Measurements from ENCODE around the gene THEMIS2. TPM values are rescaled to one million over a fixed set of nuclear protein-coding genes. Genes with fewer than 3 reads are reported as not detected.
"Not testable (repeated sequence)": the region's sequence is repeated elsewhere in the genome, so short reads cannot be mapped to it uniquely, and the experiment has no call there.

Gene THEMIS2
- total RNA-seq, 8 experiments from 2014 or later = 0.66 to 3.2 (median 1.6) TPM

- H3K4me1 ChIP-seq (replicated peaks in 1 of 2) = peaks cover 0 to 4% of the 10 kb centered on the region in 2 donors
- WGBS, 10 experiments = 37 to 86% (median 62%) methylated on average over 2 to 5 of the region's 12 CpGs; no CpG with 5 or more reads in 4 of the 10 experiments
- no peak overlapping the region for H3K4me3 ChIP-seq
- in situ Hi-C loops (cut with MboI; ENCODE audit: low pct_unique_long_range_greater_than_20kb in 2 of 9, low sequenced_read_pairs in 9 of 9, unreplicated experiment in 9 of 9) = loop anchor here in 1 of 9 experiments (25.0 kb wide), 1 partner anchor 106 kb away; the partner anchor contains the start of gene XKR8
- no peak for ATAC-seq (replicated peaks in 6 of 8)
- no peak overlapping the region for H3K27ac ChIP-seq
These were observed 15.6 kb upstream of the THEMIS2 start for GRCh38 chr1:27856561-27857343.

DNA sequence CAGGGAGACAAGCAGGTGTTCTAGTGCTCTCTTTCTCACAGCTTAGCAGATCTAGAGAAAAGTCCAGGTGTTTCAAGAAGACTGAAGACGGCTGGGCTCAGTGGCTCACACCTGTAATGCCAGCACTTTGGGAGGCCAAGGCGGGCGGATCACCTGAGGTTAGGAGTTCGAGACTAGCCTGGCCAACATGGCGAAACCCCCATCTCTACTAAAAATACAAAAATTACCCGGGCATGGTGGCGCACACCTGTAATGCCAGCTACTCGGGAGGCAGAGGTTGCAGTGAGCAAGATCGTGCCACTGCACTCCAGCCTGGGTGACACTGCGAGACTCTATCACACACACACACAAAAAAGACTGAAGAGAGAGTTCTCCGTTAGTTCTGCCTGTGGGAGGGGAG lies 14.8 kb upstream of the THEMIS2 start:
- ATAC-seq (replicated peaks in 6 of 8); H3K4me3 ChIP-seq; H3K4me1 ChIP-seq (replicated peaks in 1 of 2); H3K27ac ChIP-seq: not testable (repeated sequence)
- 45 to 96% (median 80%) methylated on average over 2 to 8 of the region's 11 CpGs; no CpG with 5 or more reads in 5 of the 10 experiments for WGBS, 10 experiments
- in situ Hi-C loops (cut with MboI; ENCODE audit: low pct_unique_long_range_greater_than_20kb in 2 of 9, low sequenced_read_pairs in 9 of 9, unreplicated experiment in 9 of 9) = loop anchor here in 1 of 9 experiments (25.0 kb wide), 1 partner anchor 105 kb away; the partner anchor contains the start of gene XKR8

DNA sequence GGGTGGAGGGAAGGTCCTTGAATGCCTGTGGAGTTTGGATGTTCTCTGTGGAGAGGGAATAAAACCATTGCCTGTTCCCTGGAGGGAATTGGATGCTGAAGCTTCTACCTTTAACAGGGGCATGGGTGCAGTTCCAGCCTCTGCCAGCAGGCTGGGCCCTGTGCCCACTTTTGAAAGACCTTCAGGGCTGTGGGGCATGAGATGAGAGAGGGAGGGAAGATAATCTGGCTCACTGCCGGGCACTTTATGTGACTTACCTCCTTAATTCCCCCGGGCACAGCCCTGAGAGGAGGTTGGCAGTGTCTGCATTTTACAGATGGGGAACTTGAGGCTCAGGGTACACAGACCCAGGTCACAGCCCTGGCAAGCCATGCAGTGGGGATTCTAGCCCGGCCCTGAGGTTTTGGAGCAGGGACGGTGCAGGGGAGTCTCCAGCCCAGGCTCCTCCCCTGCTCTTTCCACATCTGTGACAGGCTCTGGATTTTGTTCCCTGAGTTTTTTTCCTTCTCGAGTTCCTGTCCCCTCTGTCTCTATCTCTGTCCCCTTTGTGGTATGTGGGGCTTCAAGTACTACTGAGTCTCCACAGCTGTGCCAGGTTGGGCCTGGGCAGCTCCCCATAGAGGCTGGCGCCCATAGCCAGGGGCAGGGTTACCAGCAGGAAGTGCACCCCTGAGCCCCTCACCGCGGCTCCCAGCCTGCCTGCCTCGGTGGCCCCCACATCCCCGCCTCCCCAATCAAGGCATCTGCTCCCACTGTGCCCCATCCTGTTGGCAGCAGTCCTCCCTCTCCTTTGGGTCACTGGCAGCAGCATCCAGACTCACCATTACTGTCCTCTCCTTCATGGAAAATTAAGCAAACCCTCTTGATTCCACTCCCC lies 14.0 kb upstream of the THEMIS2 start:
- no peak overlapping the region for H3K27ac ChIP-seq
- no peak overlapping the region for H3K4me3 ChIP-seq
- peaks cover under 1 to 4% of the 10 kb centered on the region in 2 donors for H3K4me1 ChIP-seq (replicated peaks in 1 of 2)
- ATAC-seq (replicated peaks in 6 of 8) = peak; percentile 61 to 97 (median 88)
- WGBS, 10 experiments = 40 to 86% (median 52%) methylated on average over 1 to 9 of the region's 10 CpGs; no CpG with 5 or more reads in 6 of the 10 experiments
- in situ Hi-C loops (cut with MboI; ENCODE audit: low pct_unique_long_range_greater_than_20kb in 2 of 9, low sequenced_read_pairs in 9 of 9, unreplicated experiment in 9 of 9) = loop anchor here in 1 of 9 experiments (25.0 kb wide), 1 partner anchor 104 kb away; the partner anchor contains the start of gene XKR8

- WGBS, 10 experiments = 61 to 89% (median 76%) methylated on average over 2 to 9 of the region's 14 CpGs; no CpG with 5 or more reads in 3 of the 10 experiments
- in situ Hi-C loops (cut with MboI; ENCODE audit: low pct_unique_long_range_greater_than_20kb in 2 of 9, low sequenced_read_pairs in 9 of 9, unreplicated experiment in 9 of 9) = loop anchor here in 1 of 9 experiments (25.0 kb wide), 1 partner anchor 103 kb away; the partner anchor contains the start of gene XKR8
- H3K4me1 ChIP-seq (replicated peaks in 1 of 2) = peaks cover 2 to 4% of the 10 kb centered on the region in 2 donors
- H3K27ac ChIP-seq = no peak overlapping the region
- ATAC-seq (replicated peaks in 6 of 8) = peak in 1 of 8 experiments; percentile 9
- H3K4me3 ChIP-seq = no peak overlapping the region
These were observed 13.3 kb upstream of the THEMIS2 start for GRCh38 chr1:27858949-27859576.

GRCh38 chr1:27861436-27861835 lies 10.9 kb upstream of the THEMIS2 start:
- H3K4me1 ChIP-seq (replicated peaks in 1 of 2) = peaks cover 2 to 4% of the 10 kb centered on the region in 2 donors
- in situ Hi-C loops (cut with MboI; ENCODE audit: low pct_unique_long_range_greater_than_20kb in 2 of 9, low sequenced_read_pairs in 9 of 9, unreplicated experiment in 9 of 9) = loop anchor here in 2 of 9 experiments (10.0 to 25.0 kb wide), 2 partner anchors 101 to 113 kb away; partner anchors contain the start of gene XKR8 (in 1 of the 2)
- 20 to 100% (median 88%) methylated on average over 2 to 10 of the region's 10 CpGs; no CpG with 5 or more reads in 1 of the 10 experiments for WGBS, 10 experiments
- H3K27ac ChIP-seq = no peak overlapping the region
- no peak for ATAC-seq (replicated peaks in 6 of 8)
- no peak overlapping the region for H3K4me3 ChIP-seq

GRCh38 chr1:27862004-27862403 lies 10.3 kb upstream of the THEMIS2 start:
- in situ Hi-C loops (cut with MboI; ENCODE audit: low pct_unique_long_range_greater_than_20kb in 2 of 9, low sequenced_read_pairs in 9 of 9, unreplicated experiment in 9 of 9) = loop anchor here in 2 of 9 experiments (10.0 to 25.0 kb wide), 2 partner anchors 100 to 113 kb away; partner anchors contain the start of gene XKR8 (in 1 of the 2)
- peaks cover 2 to 4% of the 10 kb centered on the region in 2 donors for H3K4me1 ChIP-seq (replicated peaks in 1 of 2)
- ATAC-seq (replicated peaks in 6 of 8) = no peak
- 69 to 100% (median 89%) methylated on average over 1 to 2 of the region's 3 CpGs; no CpG with 5 or more reads in 5 of the 10 experiments for WGBS, 10 experiments
- H3K4me3 ChIP-seq = no peak overlapping the region
- H3K27ac ChIP-seq = no peak overlapping the region

DNA sequence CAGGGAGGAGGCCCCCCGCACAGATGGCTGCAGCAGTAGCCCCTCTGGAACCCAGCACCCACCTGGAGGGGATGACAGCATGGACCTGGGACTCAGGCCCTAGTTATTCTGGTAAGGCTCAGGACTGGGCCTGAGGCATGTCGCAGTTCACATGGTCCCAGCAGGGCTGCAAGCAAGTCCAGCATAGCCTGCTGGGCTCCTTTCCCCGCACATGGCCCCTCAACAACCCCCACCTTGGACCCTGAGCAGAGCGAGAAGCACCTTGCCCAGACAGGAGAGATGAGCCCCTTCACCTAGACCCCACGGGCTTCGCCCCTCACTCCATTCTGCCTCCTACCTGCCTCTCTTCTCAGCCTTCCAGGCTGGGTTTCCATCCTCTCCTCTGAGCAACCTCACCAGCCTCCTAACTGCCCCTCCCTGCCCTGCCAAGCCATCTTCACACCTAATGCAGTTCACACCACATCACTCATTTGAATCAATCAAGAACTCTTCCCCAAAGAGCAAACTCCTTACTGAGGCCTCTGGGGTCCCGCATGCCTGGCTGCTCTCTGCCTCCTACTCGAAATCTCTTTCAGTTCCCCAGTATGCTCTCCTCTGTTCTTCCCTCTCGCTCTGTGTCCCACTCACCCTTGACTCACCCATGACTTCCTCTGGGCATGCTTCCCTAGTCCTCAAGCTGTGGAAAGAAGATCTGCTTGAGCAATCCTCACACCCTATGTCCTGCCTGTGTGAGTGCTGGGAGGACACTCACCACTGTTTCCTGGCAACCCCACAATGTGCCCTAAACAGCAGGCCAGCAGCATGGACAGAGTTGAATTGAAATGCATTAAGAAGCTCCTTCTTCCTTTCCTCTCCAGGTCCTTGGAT lies 9.4 kb upstream of the THEMIS2 start:
- peak; percentile 58 to 98 (median 77) for ATAC-seq (replicated peaks in 6 of 8)
- Histone ChIP-seq H3K4me3 (no peak overlapping the region), H3K4me1 (replicated peaks in 1 of 2) (peaks cover 2 to 4% of the 10 kb centered on the region in 2 donors), H3K27ac (no peak overlapping the region)
- 25 to 100% (median 79%) methylated on average over 1 to 8 of the region's 9 CpGs; no CpG with 5 or more reads in 1 of the 10 experiments for WGBS, 10 experiments
- in situ Hi-C loops (cut with MboI; ENCODE audit: low pct_unique_long_range_greater_than_20kb in 2 of 9, low sequenced_read_pairs in 9 of 9, unreplicated experiment in 9 of 9) = loop anchor here in 2 of 9 experiments (10.0 to 25.0 kb wide), 2 partner anchors 99 to 112 kb away; partner anchors contain the start of gene XKR8 (in 1 of the 2)

- peak in 2 of 8 experiments; percentile 30 to 43 for ATAC-seq (replicated peaks in 6 of 8)
- in situ Hi-C loops (cut with MboI; ENCODE audit: low pct_unique_long_range_greater_than_20kb in 2 of 9, low sequenced_read_pairs in 9 of 9, unreplicated experiment in 9 of 9) = loop anchor here in 2 of 9 experiments (10.0 to 25.0 kb wide), 2 partner anchors 99 to 111 kb away; partner anchors contain the start of gene XKR8 (in 1 of the 2)
- Histone ChIP-seq H3K4me1 (replicated peaks in 1 of 2) (peaks cover 2 to 4% of the 10 kb centered on the region in 2 donors), H3K4me3 (no peak overlapping the region), H3K27ac (no peak overlapping the region)
- WGBS, 10 experiments = 20 to 100% (median 88%) methylated on average over 1 of the region's 1 CpG; no CpG with 5 or more reads in 5 of the 10 experiments
These were observed 8.8 kb upstream of the THEMIS2 start for GRCh38 chr1:27863538-27863915.

- in situ Hi-C loops (cut with MboI; ENCODE audit: low pct_unique_long_range_greater_than_20kb in 2 of 9, low sequenced_read_pairs in 9 of 9, unreplicated experiment in 9 of 9) = loop anchor here in 2 of 9 experiments (10.0 to 25.0 kb wide), 2 partner anchors 98 to 110 kb away; partner anchors contain the start of gene XKR8 (in 1 of the 2)
- no peak for ATAC-seq (replicated peaks in 6 of 8)
- Histone ChIP-seq H3K4me3 (no peak overlapping the region), H3K27ac (no peak overlapping the region), H3K4me1 (replicated peaks in 1 of 2) (peaks cover 0 to 2% of the 10 kb centered on the region in 2 donors)
- 85 to 100% (median 91%) methylated on average over 1 to 8 of the region's 8 CpGs; no CpG with 5 or more reads in 6 of the 10 experiments for WGBS, 10 experiments
These were observed 8.0 kb upstream of the THEMIS2 start for GRCh38 chr1:27864264-27864895.

DNA sequence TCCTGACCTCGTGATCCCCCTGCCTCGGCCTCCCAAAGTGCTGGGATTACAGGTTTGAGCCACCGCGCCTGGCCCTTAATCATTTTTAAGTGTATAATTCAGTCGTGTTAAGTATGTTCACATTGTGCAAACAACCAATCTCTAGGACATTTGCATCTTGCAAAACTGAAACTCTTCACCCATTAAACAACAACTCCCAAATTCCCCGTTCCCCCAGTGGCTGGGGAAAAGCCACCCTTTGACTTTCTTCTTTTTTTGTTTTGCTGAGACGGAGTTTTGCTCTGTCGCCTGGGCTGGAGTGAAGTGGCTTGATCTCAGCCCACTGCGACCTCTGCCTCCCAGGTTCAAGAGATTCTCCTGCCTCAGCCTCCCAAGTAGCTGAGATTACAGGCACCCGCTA lies 6.5 kb upstream of the THEMIS2 start:
- no peak overlapping the region for H3K4me3 ChIP-seq
- in situ Hi-C loops (cut with MboI; ENCODE audit: low pct_unique_long_range_greater_than_20kb in 2 of 9, low sequenced_read_pairs in 9 of 9, unreplicated experiment in 9 of 9) = loop anchor here in 2 of 9 experiments (10.0 to 25.0 kb wide), 2 partner anchors 96 to 109 kb away; partner anchors contain the start of gene XKR8 (in 1 of the 2)
- ATAC-seq (replicated peaks in 6 of 8) = no peak
- WGBS, 10 experiments = 67 to 100% (median 95%) methylated on average over 3 to 9 of the region's 10 CpGs; no CpG with 5 or more reads in 3 of the 10 experiments
- peaks cover 0 to 2% of the 10 kb centered on the region in 2 donors for H3K4me1 ChIP-seq (replicated peaks in 1 of 2)
- no peak overlapping the region for H3K27ac ChIP-seq

GRCh38 chr1:27868556-27868931 lies 3.8 kb upstream of the THEMIS2 start:
- in situ Hi-C loops (cut with MboI; ENCODE audit: low pct_unique_long_range_greater_than_20kb in 2 of 9, low sequenced_read_pairs in 9 of 9, unreplicated experiment in 9 of 9) = loop anchor here in 2 of 9 experiments (10.0 to 25.0 kb wide), 2 partner anchors 94 to 106 kb away; partner anchors contain the start of gene XKR8 (in 1 of the 2)

More at GRCh38 chr1:27868556-27868931, 3.8 kb upstream of the THEMIS2 start:
- 87 to 100% (median 93%) methylated on average over 1 to 10 of the region's 11 CpGs; no CpG with 5 or more reads in 6 of the 10 experiments for WGBS, 10 experiments
- no peaks in the 10 kb centered on the region for H3K4me1 ChIP-seq (replicated peaks in 1 of 2)
- H3K4me3 ChIP-seq = no peak overlapping the region
- no peak overlapping the region for H3K27ac ChIP-seq
- ATAC-seq (replicated peaks in 6 of 8) = no peak
